Neuronal stem cell (in vitro differentiated cells): ENCODE measurements around the gene PARP8.
A peak's percentile ranks its signal among the peaks of the same experiment; 100 is the strongest.

Source experiments
- DNase-seq: peaks from one replicate; pipeline ENCODE4 v3.0.0-alpha.2; 2013; ENCODE audit warnings: low spot score
- H2AFZ ChIP-seq: one replicate; pipeline ENCODE4 v1.6.1; 2013; ENCODE audit warnings: mild to moderate bottlenecking, low read length, inconsistent platforms
- H2AK5ac ChIP-seq: 2 replicates; pipeline ENCODE4 v1.6.1; 2013; ENCODE audit warnings: low read depth, mild to moderate bottlenecking, inconsistent platforms, low read length, moderate library complexity, mixed read lengths
- H2BK120ac ChIP-seq: 2 replicates; pipeline ENCODE4 v1.6.1; 2013; ENCODE audit warnings: low read depth, mild to moderate bottlenecking, inconsistent platforms, low read length, moderate library complexity, mixed read lengths
- H2BK12ac ChIP-seq: one replicate; pipeline ENCODE4 v1.6.1; 2013; ENCODE audit warnings: low read length, inconsistent platforms
- H2BK15ac ChIP-seq: 2 replicates; pipeline ENCODE4 v1.6.1; 2013; ENCODE audit warnings: mild to moderate bottlenecking, low read length, inconsistent platforms, mixed read lengths
- H2BK5ac ChIP-seq: one replicate; pipeline ENCODE4 v1.6.1; 2013; ENCODE audit warnings: inconsistent platforms, mild to moderate bottlenecking, low read length, moderate library complexity
- H3K14ac ChIP-seq: one replicate; pipeline ENCODE4 v1.6.1; 2013; ENCODE audit warnings: low read length, inconsistent platforms
- H3K18ac ChIP-seq: 2 replicates; pipeline ENCODE4 v1.6.1; 2013; ENCODE audit warnings: low read length, inconsistent platforms
- H3K23ac ChIP-seq: 2 replicates; pipeline ENCODE4 v1.6.1; 2013; ENCODE audit warnings: low read depth, mild to moderate bottlenecking, mixed read lengths, low read length, inconsistent platforms; ENCODE audit not compliant: poor library complexity
- H3K27ac ChIP-seq: replicated peaks from 3 replicates; pipeline ENCODE4 v1.5.1; 2013; ENCODE audit warnings: low read length, inconsistent platforms
- H3K27me3 ChIP-seq, 3 experiments: 2 replicates each; pipeline ENCODE4 v1.6.1; 2013; ENCODE audit warnings: low read length in 3 of 3, mild to moderate bottlenecking in 2 of 3, inconsistent platforms in 1 of 3, low read depth in 1 of 3, mixed read lengths in 1 of 3, moderate library complexity in 1 of 3; ENCODE audit not compliant: control insufficient read depth in 3 of 3, insufficient read depth in 3 of 3
- H3K36me3 ChIP-seq, 2 donors: replicated peaks in 1 of 2; 2 replicates each; pipeline ENCODE4 v1.6.1; 2013; ENCODE audit warnings: low read length in 2 of 2; ENCODE audit not compliant: control insufficient read depth in 2 of 2, insufficient read depth in 2 of 2
- H3K4ac ChIP-seq: 2 replicates; pipeline ENCODE4 v1.6.1; 2013; ENCODE audit warnings: inconsistent platforms, mild to moderate bottlenecking, low read length, moderate library complexity
- H3K4me1 ChIP-seq, 2 donors: 1 replicate in 1 of 2; 2 replicates in 1 of 2; pipeline ENCODE4 v1.6.1; 2013; ENCODE audit warnings: low read length in 2 of 2, low read depth in 1 of 2; ENCODE audit not compliant: control insufficient read depth in 2 of 2, insufficient read depth in 1 of 2
- H3K4me2 ChIP-seq: one replicate; pipeline ENCODE4 v1.6.1; 2013; ENCODE audit warnings: mild to moderate bottlenecking, low read length, inconsistent platforms; ENCODE audit not compliant: insufficient read depth, poor library complexity, severe bottlenecking
- H3K4me3 ChIP-seq, 2 donors: 2 replicates each; pipeline ENCODE4 v1.5.1; 2013; ENCODE audit warnings: low read length in 2 of 2, mild to moderate bottlenecking in 2 of 2, inconsistent platforms in 1 of 2, moderate library complexity in 1 of 2
- H3K79me1 ChIP-seq: one replicate; pipeline ENCODE4 v1.6.1; 2013; ENCODE audit warnings: low read depth, mild to moderate bottlenecking, inconsistent platforms, low read length, moderate library complexity
- H3K9ac ChIP-seq: one replicate; pipeline ENCODE4 v1.6.1; 2013; ENCODE audit warnings: mild to moderate bottlenecking, low read depth, low read length, inconsistent platforms; ENCODE audit not compliant: poor library complexity
- H3K9me3 ChIP-seq, 2 donors: replicated peaks in 1 of 2; 2 replicates each; pipeline versions ENCODE3 to v1.6.1; 2013; ENCODE audit warnings: low read length in 2 of 2, mild to moderate bottlenecking in 2 of 2, inconsistent platforms in 1 of 2, low read depth in 1 of 2, mixed read lengths in 1 of 2, moderate library complexity in 1 of 2; ENCODE audit not compliant: control insufficient read depth in 2 of 2, insufficient read depth in 1 of 2
- H4K8ac ChIP-seq: one replicate; pipeline ENCODE4 v1.6.1; 2013; ENCODE audit warnings: low read depth, mild to moderate bottlenecking, inconsistent platforms, low read length, moderate library complexity
- H4K91ac ChIP-seq: one replicate; pipeline ENCODE4 v1.6.1; 2013; ENCODE audit warnings: low read length, low read depth, mild to moderate bottlenecking, inconsistent platforms; ENCODE audit not compliant: poor library complexity
- WGBS, 2 donors: extraction: QIAGEN DNeasy Blood & Tissue Kit; methylation state at CpG; one replicate each; pipeline ENCODE4 v1.1.7; 2013; ENCODE audit warnings: missing lambda C conversion rate in 2 of 2, mixed read lengths in 1 of 2; ENCODE audit not compliant: insufficient read length in 2 of 2, insufficient replicate concordance in 1 of 2; ENCODE audit errors: extremely low coverage in 2 of 2; 5-methylcytosine and 5-hydroxymethylcytosine counted together

PARP8 gene

DNA sequence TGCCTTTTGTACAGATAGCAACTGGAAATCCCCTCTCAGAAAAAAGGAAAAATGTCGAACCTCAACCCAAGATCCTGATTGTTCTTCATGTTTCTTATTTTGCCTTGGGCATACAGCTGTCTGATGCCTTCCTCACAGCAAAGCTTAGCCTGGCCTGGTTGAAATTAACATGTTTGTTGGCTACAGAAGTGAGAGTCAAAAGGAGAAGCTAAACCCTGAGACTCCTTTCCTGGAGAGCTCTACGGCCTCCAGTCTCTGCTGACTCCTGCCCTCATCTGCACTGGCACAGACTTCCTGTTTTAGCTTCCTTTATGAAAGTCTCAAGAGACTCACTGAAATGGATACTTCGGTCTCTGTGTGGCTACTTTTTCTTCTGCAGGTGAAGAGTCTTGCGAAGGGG, 186.7 kb downstream of the PARP8 start:
- H3K4me2 ChIP-seq, result no peak overlapping the region
- WGBS, 2 donors, result no CpG with 5 or more reads among the region's 4 CpGs
- peak overlapping the region; percentile 60 for H2AFZ ChIP-seq
- H3K27me3 ChIP-seq, result no peaks in the 10 kb centered on the region
- no peak overlapping the region for H3K23ac ChIP-seq
- H2BK120ac ChIP-seq, result no peak overlapping the region
- no peak overlapping the region for H2BK5ac ChIP-seq
- no peak overlapping the region for H3K4me3 ChIP-seq
- no peak overlapping the region for H2BK15ac ChIP-seq
- H3K36me3 ChIP-seq, result no peaks in the 10 kb centered on the region
- no peak overlapping the region for H3K9ac ChIP-seq
- no peak overlapping the region for H4K91ac ChIP-seq
- H3K4me1 ChIP-seq, result no peaks in the 10 kb centered on the region
- DNase-seq, result no peak
- no peak overlapping the region for H3K4ac ChIP-seq
- H3K27ac ChIP-seq, result no peak overlapping the region
- no peaks in the 10 kb centered on the region for H3K9me3 ChIP-seq
- H3K14ac ChIP-seq, result no peak overlapping the region
- no peak overlapping the region for H3K18ac ChIP-seq
- H4K8ac ChIP-seq, result no peak overlapping the region
- H3K79me1 ChIP-seq, result no peaks in the 10 kb centered on the region
- H2AK5ac ChIP-seq, result no peak overlapping the region
- H2BK12ac ChIP-seq, result no peak overlapping the region

DNA sequence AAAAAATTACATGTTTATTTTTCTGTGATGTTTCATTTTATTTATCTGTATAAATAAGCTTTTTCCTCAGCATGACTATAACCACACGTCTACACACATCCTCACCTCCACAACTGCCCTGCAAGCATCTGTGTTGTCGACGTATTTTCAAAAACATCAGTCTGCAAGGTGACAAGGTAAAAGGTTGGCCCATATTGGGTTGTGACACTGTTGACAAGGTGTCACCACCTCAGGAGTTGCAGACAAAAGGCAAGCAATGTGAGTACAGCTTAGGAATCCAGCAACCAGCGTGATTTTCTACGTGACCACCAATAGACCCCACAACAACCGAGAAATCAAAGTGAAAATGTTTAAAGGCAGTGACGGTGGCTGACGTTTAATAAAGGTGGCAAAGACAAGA, 187.6 kb downstream of the PARP8 start:
- Histone ChIP-seq H2BK15ac (no peak overlapping the region), H3K4ac (no peak overlapping the region), H3K79me1 (no peaks in the 10 kb centered on the region), H3K18ac (no peak overlapping the region), H3K23ac (no peak overlapping the region), H2BK5ac (no peak overlapping the region), H3K14ac (no peak overlapping the region), H2AFZ (no peak overlapping the region), H3K27ac (no peak overlapping the region), H2BK120ac (no peak overlapping the region), H3K4me2 (no peak overlapping the region), H3K4me1 (no peaks in the 10 kb centered on the region), H4K8ac (no peak overlapping the region), H3K9me3 (no peaks in the 10 kb centered on the region), H3K4me3 (no peak overlapping the region), H3K9ac (no peak overlapping the region), H2AK5ac (no peak overlapping the region), H3K27me3 (no peaks in the 10 kb centered on the region), H2BK12ac (no peak overlapping the region), H3K36me3 (no peaks in the 10 kb centered on the region), H4K91ac (no peak overlapping the region)
- no peak for DNase-seq
- WGBS, 2 donors, result no CpG with 5 or more reads among the region's 8 CpGs

DNA sequence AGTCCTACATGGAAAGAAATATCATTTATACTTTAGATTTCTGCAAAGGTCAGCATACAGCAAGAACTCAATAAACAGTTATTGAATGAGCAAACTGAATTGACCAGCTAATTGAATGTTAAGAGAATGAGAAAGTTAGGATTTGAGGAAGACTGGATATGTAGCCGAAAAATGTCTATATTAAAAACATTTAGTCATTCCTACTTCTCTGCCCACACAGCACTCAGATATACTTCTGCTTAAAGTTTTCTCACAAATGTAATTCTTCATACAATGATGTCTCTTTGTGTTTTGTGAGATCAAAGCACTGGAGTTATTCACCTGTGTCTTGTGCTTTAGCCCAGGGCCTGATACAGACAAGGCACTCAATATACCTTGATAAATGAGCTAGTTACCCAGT, 188.6 kb downstream of the PARP8 start:
- Histone ChIP-seq H2BK5ac (no peak overlapping the region), H2BK12ac (no peak overlapping the region), H3K27me3 (no peaks in the 10 kb centered on the region), H3K9ac (no peak overlapping the region), H3K4me1 (no peaks in the 10 kb centered on the region), H3K23ac (no peak overlapping the region), H3K9me3 (no peaks in the 10 kb centered on the region), H3K4me2 (no peak overlapping the region), H3K4ac (no peak overlapping the region), H3K27ac (no peak overlapping the region), H2AFZ (no peak overlapping the region), H3K79me1 (no peaks in the 10 kb centered on the region), H3K4me3 (no peak overlapping the region), H4K91ac (no peak overlapping the region), H4K8ac (no peak overlapping the region), H2AK5ac (no peak overlapping the region), H2BK120ac (no peak overlapping the region), H2BK15ac (no peak overlapping the region), H3K18ac (no peak overlapping the region), H3K14ac (no peak overlapping the region), H3K36me3 (no peaks in the 10 kb centered on the region)
- WGBS, 2 donors, result no CpG with 5 or more reads among the region's 1 CpG
- no peak for DNase-seq

DNA sequence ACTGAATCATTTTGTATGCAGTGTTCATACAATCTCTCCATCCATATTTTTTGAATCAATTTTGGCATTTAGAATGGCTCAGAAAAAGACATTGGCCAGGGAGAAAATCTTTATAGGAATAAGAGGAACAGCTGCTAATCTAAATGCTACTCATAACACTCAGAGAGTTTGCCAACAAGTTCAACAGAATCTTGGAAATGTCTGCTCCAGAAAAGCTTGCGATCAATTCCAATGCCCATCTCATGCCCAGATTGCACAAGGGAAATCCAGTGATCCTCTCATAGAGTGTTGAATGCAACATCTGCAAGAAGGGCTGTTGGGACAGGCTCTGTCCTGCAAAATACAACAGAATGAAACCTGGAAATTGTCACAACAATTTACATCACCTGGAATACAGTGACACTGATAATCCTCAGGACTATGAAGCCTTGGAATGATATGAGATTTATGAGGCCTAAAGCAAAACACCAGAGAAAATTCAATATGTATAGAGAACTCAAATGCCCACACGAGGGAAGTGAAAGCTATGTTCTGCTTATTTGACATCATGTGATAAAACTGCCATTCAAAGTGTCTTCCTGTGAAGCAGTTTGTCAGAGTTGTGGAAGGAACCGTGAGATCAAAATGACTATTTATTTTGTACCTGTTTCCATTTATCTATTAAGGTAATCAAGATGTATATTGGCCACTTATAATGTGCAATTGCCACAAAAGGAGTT, 190.1 kb downstream of the PARP8 start:
- Histone ChIP-seq H3K9me3 (no peaks in the 10 kb centered on the region), H3K79me1 (no peaks in the 10 kb centered on the region), H3K9ac (no peak overlapping the region), H2AFZ (no peak overlapping the region), H4K8ac (no peak overlapping the region), H2BK12ac (no peak overlapping the region), H3K14ac (no peak overlapping the region), H3K36me3 (no peaks in the 10 kb centered on the region), H4K91ac (no peak overlapping the region), H3K4me2 (no peak overlapping the region), H3K27ac (no peak overlapping the region), H3K4me1 (no peaks in the 10 kb centered on the region), H2BK15ac (no peak overlapping the region), H3K4ac (no peak overlapping the region), H2AK5ac (no peak overlapping the region), H3K27me3 (peaks cover 0 to 3% (median 0%) of the 10 kb centered on the region in 3 experiments), H3K18ac (no peak overlapping the region), H3K23ac (no peak overlapping the region), H2BK5ac (no peak overlapping the region), H2BK120ac (no peak overlapping the region), H3K4me3 (no peak overlapping the region)
- DNase-seq, result no peak
- WGBS, 2 donors, result no CpG with 5 or more reads among the region's 3 CpGs
